ES-I3 (cell line): ENCODE data around the gene TNFRSF14.
"Not testable (repeated sequence)": the region's sequence is repeated elsewhere in the genome, so short reads cannot be mapped to it uniquely, and the experiment has no call there.

Source experiments
- H3K36me3 ChIP-seq: 2 replicates; pipeline ENCODE4 v1.6.1; 2013; ENCODE audit warnings: mild to moderate bottlenecking, low read length, control low read depth, moderate library complexity; ENCODE audit not compliant: insufficient read depth
- H3K4me1 ChIP-seq: 2 replicates; pipeline ENCODE4 v1.6.1; 2013; ENCODE audit warnings: mild to moderate bottlenecking, control low read depth, low read length; ENCODE audit not compliant: insufficient read depth
- H3K9ac ChIP-seq: 2 replicates; pipeline ENCODE4 v1.6.1; 2013; ENCODE audit warnings: low read depth, mild to moderate bottlenecking, low read length, moderate library complexity
- H3K9me3 ChIP-seq: 2 replicates; pipeline ENCODE4 v1.6.1; 2013; ENCODE audit warnings: mild to moderate bottlenecking, low read length, moderate library complexity; ENCODE audit not compliant: control insufficient read depth, insufficient read depth

Gene TNFRSF14

GRCh38 chr1:2548068-2548589 is 8.0 kb upstream of the TNFRSF14 start:
- Histone ChIP-seq H3K4me1 (peaks cover 23% of the 10 kb centered on the region; the same call in 1 of the 2 replicates), H3K9ac (no peak overlapping the region; the same call in 1 of the 2 replicates)

GRCh38 chr1:2549367-2550029 is 6.7 kb upstream of the TNFRSF14 start:
- peaks cover 12% of the 10 kb centered on the region; the same call in 1 of the 2 replicates for H3K4me1 ChIP-seq
- not testable (repeated sequence) for H3K9ac ChIP-seq, H3K9me3 ChIP-seq, H3K36me3 ChIP-seq

More at GRCh38 chr1:2548068-2548589, 8.0 kb upstream of the TNFRSF14 start:
- no peaks in the 10 kb centered on the region for H3K36me3 ChIP-seq
- H3K9me3 ChIP-seq: no peaks in the 10 kb centered on the region

- not testable (repeated sequence) for H3K9ac ChIP-seq, H3K4me1 ChIP-seq, H3K36me3 ChIP-seq, H3K9me3 ChIP-seq
Observed at GRCh38 chr1:2550309-2550861, 5.8 kb upstream of the TNFRSF14 start.

- H3K4me1 ChIP-seq: peaks cover 12% of the 10 kb centered on the region; the same call in 1 of the 2 replicates
- H3K9ac ChIP-seq: not testable (repeated sequence)
Observed at GRCh38 chr1:2551544-2551943, 4.6 kb upstream of the TNFRSF14 start.

GRCh38 chr1:2552189-2552588 is 4.0 kb upstream of the TNFRSF14 start:
- H3K9ac ChIP-seq: no peak overlapping the region
- peaks cover 12% of the 10 kb centered on the region; the same call in 1 of the 2 replicates for H3K4me1 ChIP-seq
- H3K36me3 ChIP-seq: no peaks in the 10 kb centered on the region
- H3K9me3 ChIP-seq: no peaks in the 10 kb centered on the region

More at GRCh38 chr1:2551544-2551943, 4.6 kb upstream of the TNFRSF14 start:
- not testable (repeated sequence) for H3K36me3 ChIP-seq, H3K9me3 ChIP-seq

- H3K9ac ChIP-seq, H3K9me3 ChIP-seq: not testable (repeated sequence)
- peaks cover 12% of the 10 kb centered on the region; the same call in 1 of the 2 replicates for H3K4me1 ChIP-seq
Observed at GRCh38 chr1:2553076-2553475, 3.1 kb upstream of the TNFRSF14 start.

GRCh38 chr1:2553871-2554620 is 2.1 kb upstream of the TNFRSF14 start:
- Histone ChIP-seq H3K4me1 (peaks cover 7% of the 10 kb centered on the region; the same call in 1 of the 2 replicates), H3K9ac (no peak overlapping the region), H3K36me3 (no peaks in the 10 kb centered on the region), H3K9me3 (no peaks in the 10 kb centered on the region)

More at GRCh38 chr1:2553076-2553475, 3.1 kb upstream of the TNFRSF14 start:
- not testable (repeated sequence) for H3K36me3 ChIP-seq

- no peaks in the 10 kb centered on the region for H3K36me3 ChIP-seq
- H3K9me3 ChIP-seq: no peaks in the 10 kb centered on the region
- no peak overlapping the region for H3K9ac ChIP-seq
- H3K4me1 ChIP-seq: peaks cover 4% of the 10 kb centered on the region; the same call in 1 of the 2 replicates
Observed at GRCh38 chr1:2554621-2555387, 1.4 kb upstream of the TNFRSF14 start.

- H3K9ac ChIP-seq: no peak overlapping the region
Observed at GRCh38 chr1:2555634-2556276, 416 bp upstream of the TNFRSF14 start.

GRCh38 chr1:2556678-2557481 is 709 bp downstream of the TNFRSF14 start:
- Histone ChIP-seq H3K36me3 (no peaks in the 10 kb centered on the region), H3K9me3 (no peaks in the 10 kb centered on the region), H3K9ac (no peak overlapping the region), H3K4me1 (peaks cover 4% of the 10 kb centered on the region; the same call in 1 of the 2 replicates)

More at GRCh38 chr1:2555634-2556276, 416 bp upstream of the TNFRSF14 start:
- H3K9me3 ChIP-seq: no peaks in the 10 kb centered on the region
- peaks cover 4% of the 10 kb centered on the region; the same call in 1 of the 2 replicates for H3K4me1 ChIP-seq
- H3K36me3 ChIP-seq: no peaks in the 10 kb centered on the region

- no peak overlapping the region for H3K9ac ChIP-seq
- no peaks in the 10 kb centered on the region for H3K36me3 ChIP-seq
- no peaks in the 10 kb centered on the region for H3K9me3 ChIP-seq
- peaks cover 4% of the 10 kb centered on the region; the same call in 1 of the 2 replicates for H3K4me1 ChIP-seq
Observed at GRCh38 chr1:2557482-2558400, 1.6 kb downstream of the TNFRSF14 start.

- no peaks in the 10 kb centered on the region for H3K36me3 ChIP-seq
- no peaks in the 10 kb centered on the region for H3K9me3 ChIP-seq
- H3K4me1 ChIP-seq: peaks cover 4% of the 10 kb centered on the region; the same call in 1 of the 2 replicates
- H3K9ac ChIP-seq: no peak overlapping the region
Observed at GRCh38 chr1:2558420-2558819, 2.2 kb downstream of the TNFRSF14 start.
